Thyroid gland (tissue), 4 donors: Measurements from ENCODE around the gene EPB41L4A.

Experiments
- POLR2A ChIP-seq, 2 donors: fragments of 450-650 bp; IDR thresholded peaks; one replicate each; pipeline ENCODE4 v1.6.1; 2017; ENCODE audit warnings: antibody characterized with exemption in 2 of 2, mild to moderate bottlenecking in 2 of 2, moderate library complexity in 1 of 2
- TF ChIP-seq, protein P1 (sequence below), 6 experiments: fragments of 200-600 bp in 3 of 6; fragments of 450-650 bp in 3 of 6; sonication (generic) in 3 of 6; IDR thresholded peaks; one replicate each; pipeline ENCODE4 v1.5.1; 2016 to 2019; ENCODE audit warnings: antibody characterized with exemption in 6 of 6, mild to moderate bottlenecking in 2 of 6, inconsistent platforms in 1 of 6, moderate library complexity in 1 of 6

DNA sequence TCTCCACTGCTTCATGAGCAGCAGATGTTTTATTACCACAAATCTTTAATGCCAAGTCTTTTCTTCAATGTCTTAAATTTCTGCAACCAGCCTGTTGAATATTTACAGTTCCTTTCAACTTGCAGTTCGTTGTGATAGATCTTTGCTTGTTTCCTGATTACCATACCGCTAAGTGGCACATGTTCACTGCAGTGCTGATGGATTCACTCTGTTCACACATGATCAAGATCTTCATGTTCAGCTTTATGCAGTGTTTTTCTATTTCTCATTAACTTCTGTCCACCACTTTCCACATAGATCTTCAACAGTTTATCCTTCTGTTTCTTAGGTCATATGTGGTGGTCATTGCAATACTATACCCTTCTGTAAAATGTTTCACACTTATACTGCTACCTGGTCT is 280.6 kb downstream of the EPB41L4A start:
- TF ChIP-seq, protein P1, sequence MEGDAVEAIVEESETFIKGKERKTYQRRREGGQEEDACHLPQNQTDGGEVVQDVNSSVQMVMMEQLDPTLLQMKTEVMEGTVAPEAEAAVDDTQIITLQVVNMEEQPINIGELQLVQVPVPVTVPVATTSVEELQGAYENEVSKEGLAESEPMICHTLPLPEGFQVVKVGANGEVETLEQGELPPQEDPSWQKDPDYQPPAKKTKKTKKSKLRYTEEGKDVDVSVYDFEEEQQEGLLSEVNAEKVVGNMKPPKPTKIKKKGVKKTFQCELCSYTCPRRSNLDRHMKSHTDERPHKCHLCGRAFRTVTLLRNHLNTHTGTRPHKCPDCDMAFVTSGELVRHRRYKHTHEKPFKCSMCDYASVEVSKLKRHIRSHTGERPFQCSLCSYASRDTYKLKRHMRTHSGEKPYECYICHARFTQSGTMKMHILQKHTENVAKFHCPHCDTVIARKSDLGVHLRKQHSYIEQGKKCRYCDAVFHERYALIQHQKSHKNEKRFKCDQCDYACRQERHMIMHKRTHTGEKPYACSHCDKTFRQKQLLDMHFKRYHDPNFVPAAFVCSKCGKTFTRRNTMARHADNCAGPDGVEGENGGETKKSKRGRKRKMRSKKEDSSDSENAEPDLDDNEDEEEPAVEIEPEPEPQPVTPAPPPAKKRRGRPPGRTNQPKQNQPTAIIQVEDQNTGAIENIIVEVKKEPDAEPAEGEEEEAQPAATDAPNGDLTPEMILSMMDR (IDR thresholded peaks at IDR 0.05), result no peak
- TF ChIP-seq POLR2A (IDR thresholded peaks at IDR 0.05), result no peak
